ENCODE results near the gene RHOBTB3. TPM values are rescaled to one million over a fixed set of nuclear protein-coding genes. Genes with fewer than 3 reads are reported as not detected.

RHOBTB3 gene
- total and polyA plus RNA-seq, 4 donors, result 12.9 to 150 (median 30.6) TPM

DNA sequence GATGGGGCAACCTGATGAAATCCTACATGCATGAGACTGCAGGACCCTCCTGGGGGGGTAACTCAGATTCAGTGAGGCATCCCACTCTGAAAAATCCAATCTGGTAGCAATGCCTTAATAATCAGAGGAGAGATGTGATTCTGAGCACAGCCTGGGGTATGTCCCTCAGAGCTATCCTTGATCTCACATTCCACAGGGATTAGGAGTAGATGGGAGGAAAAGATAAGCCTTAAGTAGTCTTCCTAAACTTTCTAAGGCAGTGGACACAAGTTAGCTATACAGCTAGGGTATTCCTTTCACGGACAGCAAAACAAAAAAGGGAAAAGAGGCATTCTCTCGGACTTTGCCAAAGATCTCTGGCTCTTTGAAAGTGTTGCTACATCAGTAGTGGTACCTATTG lies 44.5 kb upstream of the RHOBTB3 start:
- DNase-seq (no peak), ATAC-seq (ENCODE audit: insufficient read depth, low FRiP score) (no peak)
- TF ChIP-seq, protein P1, sequence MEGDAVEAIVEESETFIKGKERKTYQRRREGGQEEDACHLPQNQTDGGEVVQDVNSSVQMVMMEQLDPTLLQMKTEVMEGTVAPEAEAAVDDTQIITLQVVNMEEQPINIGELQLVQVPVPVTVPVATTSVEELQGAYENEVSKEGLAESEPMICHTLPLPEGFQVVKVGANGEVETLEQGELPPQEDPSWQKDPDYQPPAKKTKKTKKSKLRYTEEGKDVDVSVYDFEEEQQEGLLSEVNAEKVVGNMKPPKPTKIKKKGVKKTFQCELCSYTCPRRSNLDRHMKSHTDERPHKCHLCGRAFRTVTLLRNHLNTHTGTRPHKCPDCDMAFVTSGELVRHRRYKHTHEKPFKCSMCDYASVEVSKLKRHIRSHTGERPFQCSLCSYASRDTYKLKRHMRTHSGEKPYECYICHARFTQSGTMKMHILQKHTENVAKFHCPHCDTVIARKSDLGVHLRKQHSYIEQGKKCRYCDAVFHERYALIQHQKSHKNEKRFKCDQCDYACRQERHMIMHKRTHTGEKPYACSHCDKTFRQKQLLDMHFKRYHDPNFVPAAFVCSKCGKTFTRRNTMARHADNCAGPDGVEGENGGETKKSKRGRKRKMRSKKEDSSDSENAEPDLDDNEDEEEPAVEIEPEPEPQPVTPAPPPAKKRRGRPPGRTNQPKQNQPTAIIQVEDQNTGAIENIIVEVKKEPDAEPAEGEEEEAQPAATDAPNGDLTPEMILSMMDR (IDR thresholded peaks at IDR 0.05; ENCODE audit: control extremely low read depth, extremely low read depth), result no peak
- Histone ChIP-seq H3K9me3 (ENCODE audit: control insufficient read depth in 4 of 4, insufficient read depth in 3 of 4, low read length in 3 of 4) (no peaks in the 10 kb centered on the region), H3K4me3 (no peak overlapping the region), H3K27ac (ENCODE audit: low read depth in 1 of 2, low read length in 1 of 2) (no peak overlapping the region), H3K4me1 (ENCODE audit: control insufficient read depth in 5 of 5, insufficient read depth in 5 of 5, low read length in 5 of 5) (peaks cover 0 to 3% (median 0%) of the 10 kb centered on the region in 5 donors), H3K27me3 (ENCODE audit: control insufficient read depth in 3 of 3, insufficient read depth in 3 of 3, low read length in 2 of 3) (no peaks in the 10 kb centered on the region), H3K9ac (ENCODE audit: insufficient read depth in 1 of 2, low read length in 2 of 2) (no peak overlapping the region), H3K36me3 (ENCODE audit: control insufficient read depth in 4 of 4, insufficient read depth in 4 of 4, low read length in 4 of 4) (no peaks in the 10 kb centered on the region)
- 77 to 80% methylated on average over 2 of the region's 2 CpGs for WGBS, 2 donors

DNA sequence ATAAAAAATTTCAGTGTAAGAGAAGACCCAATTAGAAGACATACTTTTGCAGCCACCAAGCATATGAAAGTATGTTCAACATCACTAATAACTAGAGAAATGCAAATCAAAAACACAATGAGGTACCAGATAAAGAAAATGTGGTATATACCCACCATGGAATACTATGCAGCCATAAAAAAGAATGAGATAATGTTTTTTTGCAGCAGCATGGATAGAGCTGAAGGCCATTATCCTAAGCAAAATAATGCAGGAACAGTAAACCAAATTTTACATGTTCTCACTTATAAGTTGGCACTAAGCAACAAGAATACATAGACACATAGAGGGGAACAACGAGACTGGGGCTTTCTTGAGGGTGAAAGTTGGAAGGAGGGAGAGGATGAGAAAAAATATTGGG lies 41.5 kb upstream of the RHOBTB3 start:
- Histone ChIP-seq H3K9ac (ENCODE audit: insufficient read depth in 1 of 2, low read length in 2 of 2) (no peak overlapping the region), H3K27ac (ENCODE audit: low read depth in 1 of 2, low read length in 1 of 2) (no peak overlapping the region), H3K4me1 (ENCODE audit: control insufficient read depth in 5 of 5, insufficient read depth in 5 of 5, low read length in 5 of 5) (no peaks in the 10 kb centered on the region), H3K36me3 (ENCODE audit: control insufficient read depth in 4 of 4, insufficient read depth in 4 of 4, low read length in 4 of 4) (no peaks in the 10 kb centered on the region), H3K27me3 (ENCODE audit: control insufficient read depth in 3 of 3, insufficient read depth in 3 of 3, low read length in 2 of 3) (no peaks in the 10 kb centered on the region), H3K4me3 (no peak overlapping the region), H3K9me3 (ENCODE audit: control insufficient read depth in 4 of 4, insufficient read depth in 3 of 4, low read length in 3 of 4) (no peaks in the 10 kb centered on the region)
- WGBS, 2 donors, result 91 to 92% methylated on average over 1 of the region's 1 CpG
- DNase-seq (no peak), ATAC-seq (ENCODE audit: insufficient read depth, low FRiP score) (no peak)
- TF ChIP-seq, protein P1 (IDR thresholded peaks at IDR 0.05; ENCODE audit: control extremely low read depth, extremely low read depth), result no peak

DNA sequence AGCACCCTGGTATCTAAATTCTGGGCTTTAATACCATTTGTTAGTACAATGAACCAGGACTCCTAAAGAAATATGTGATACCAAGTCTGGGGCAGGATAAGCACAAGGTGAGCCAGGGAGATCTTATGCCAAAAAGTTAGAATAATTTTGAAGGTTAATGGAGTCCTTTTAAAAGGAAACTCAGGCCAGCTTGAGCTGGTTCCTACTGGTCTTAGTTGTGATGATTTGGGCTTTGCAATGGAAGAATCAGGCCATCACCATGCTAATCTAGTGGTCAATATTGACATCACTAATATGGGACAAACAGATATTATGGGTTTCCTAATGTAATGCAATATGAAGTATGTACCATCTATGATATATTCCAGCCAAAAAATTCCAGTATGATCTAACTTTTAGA lies 40.8 kb upstream of the RHOBTB3 start:
- H3K4me3 ChIP-seq, result no peak overlapping the region
- H3K27ac ChIP-seq (ENCODE audit: low read depth in 1 of 2, low read length in 1 of 2), result no peak overlapping the region
- no peaks in the 10 kb centered on the region for H3K4me1 ChIP-seq (ENCODE audit: control insufficient read depth in 5 of 5, insufficient read depth in 5 of 5, low read length in 5 of 5)
- H3K9me3 ChIP-seq (ENCODE audit: control insufficient read depth in 4 of 4, insufficient read depth in 3 of 4, low read length in 3 of 4), result no peaks in the 10 kb centered on the region
- H3K36me3 ChIP-seq (ENCODE audit: control insufficient read depth in 4 of 4, insufficient read depth in 4 of 4, low read length in 4 of 4), result no peaks in the 10 kb centered on the region
- no peak overlapping the region for H3K9ac ChIP-seq (ENCODE audit: insufficient read depth in 1 of 2, low read length in 2 of 2)
- no peaks in the 10 kb centered on the region for H3K27me3 ChIP-seq (ENCODE audit: control insufficient read depth in 3 of 3, insufficient read depth in 3 of 3, low read length in 2 of 3)
- TF ChIP-seq, protein P1 (IDR thresholded peaks at IDR 0.05; ENCODE audit: control extremely low read depth, extremely low read depth), result no peak
- ATAC-seq (ENCODE audit: insufficient read depth, low FRiP score), result no peak
- no peak for DNase-seq
